Subcutaneous abdominal adipose tissue (tissue), 5 donors: Measurements from ENCODE around the gene RAET1G.
"Not testable (repeated sequence)": the region's sequence is repeated elsewhere in the genome, so short reads cannot be mapped to it uniquely, and the experiment has no call there.

Source experiments
- H3K27ac ChIP-seq: one replicate; pipeline ENCODE4 v1.7.0; 2013; ENCODE audit warnings: low read depth, mild to moderate bottlenecking, inconsistent platforms, low read length, moderate library complexity
- H3K27me3 ChIP-seq, 5 donors: one replicate each; pipeline ENCODE4 v1.7.0; 2013; ENCODE audit warnings: low read length in 5 of 5, inconsistent platforms in 1 of 5; ENCODE audit not compliant: control insufficient read depth in 5 of 5, insufficient read depth in 4 of 5
- H3K36me3 ChIP-seq, 5 donors: one replicate each; pipeline ENCODE4 v1.7.0; 2013; ENCODE audit warnings: low read length in 5 of 5; ENCODE audit not compliant: control insufficient read depth in 5 of 5, insufficient read depth in 5 of 5
- H3K4me1 ChIP-seq, 5 donors: one replicate each; pipeline ENCODE4 v1.7.0; 2013; ENCODE audit warnings: low read length in 5 of 5, mild to moderate bottlenecking in 3 of 5, moderate library complexity in 1 of 5; ENCODE audit not compliant: control insufficient read depth in 5 of 5, insufficient read depth in 5 of 5
- H3K4me3 ChIP-seq, 5 donors: one replicate each; pipeline ENCODE4 v1.7.0; 2013; ENCODE audit warnings: low read length in 5 of 5, low read depth in 1 of 5
- H3K9ac ChIP-seq, 5 donors: one replicate each; pipeline ENCODE4 v1.7.0; 2013; ENCODE audit warnings: low read length in 5 of 5, mild to moderate bottlenecking in 4 of 5, moderate library complexity in 3 of 5
- H3K9me3 ChIP-seq, 5 donors: one replicate each; pipeline ENCODE4 v1.7.0; 2013; ENCODE audit warnings: low read length in 5 of 5; ENCODE audit not compliant: control insufficient read depth in 5 of 5
- donor health status: healthy.
- donor health status: healthy.
- donor health status: healthy.
- donor health status: healthy.
- donor health status: healthy.

The RAET1G gene

DNA sequence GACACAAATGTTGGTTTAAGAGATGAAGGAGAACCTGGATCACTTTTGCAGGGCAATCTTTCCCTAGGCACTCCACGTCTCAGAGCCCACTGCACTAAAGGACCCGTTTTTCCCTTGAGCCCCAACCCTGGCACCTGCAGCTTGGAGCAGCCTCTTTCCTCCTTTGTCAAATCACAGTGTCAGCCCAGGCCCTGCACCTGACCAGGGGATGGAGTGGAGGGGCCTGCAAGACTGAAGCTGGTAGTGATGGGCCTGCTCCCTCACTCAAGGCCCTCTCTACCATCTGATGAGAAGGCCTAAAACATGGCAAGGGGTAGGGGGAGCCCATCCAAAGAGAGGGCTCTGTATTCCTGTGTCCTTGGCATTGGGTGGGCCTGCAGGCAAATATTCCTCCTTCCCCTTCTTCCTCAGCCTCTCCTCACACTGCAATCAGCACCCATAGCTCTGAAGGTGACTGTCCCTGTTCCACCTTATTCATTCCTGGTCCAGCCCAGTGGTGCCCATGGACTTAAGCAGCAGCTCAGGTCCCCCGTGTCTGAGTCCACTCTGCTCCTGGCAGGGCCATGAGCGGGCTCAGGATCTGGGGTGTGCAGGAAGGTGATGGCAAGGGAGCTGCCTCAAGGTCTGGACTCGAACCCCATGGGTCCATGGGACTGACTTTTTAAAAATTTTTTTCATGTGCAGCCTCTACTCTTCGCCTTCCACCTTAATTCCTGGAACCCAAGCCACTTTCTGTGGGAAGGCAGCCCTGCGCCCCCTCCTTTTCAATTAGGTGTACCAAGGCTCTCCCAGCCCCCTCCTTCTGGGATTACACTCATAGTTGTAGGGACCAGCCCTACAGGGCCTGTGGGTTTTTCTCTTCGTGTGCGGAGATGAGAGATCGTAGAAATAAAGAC, 6.7 kb downstream of the RAET1G start:
- Histone ChIP-seq H3K4me1 (no peaks in the 10 kb centered on the region), H3K9ac (no peak overlapping the region), H3K36me3 (no peaks in the 10 kb centered on the region), H3K27ac (no peak overlapping the region), H3K4me3 (no peak overlapping the region), H3K27me3 (no peaks in the 10 kb centered on the region), H3K9me3 (no peaks in the 10 kb centered on the region)

DNA sequence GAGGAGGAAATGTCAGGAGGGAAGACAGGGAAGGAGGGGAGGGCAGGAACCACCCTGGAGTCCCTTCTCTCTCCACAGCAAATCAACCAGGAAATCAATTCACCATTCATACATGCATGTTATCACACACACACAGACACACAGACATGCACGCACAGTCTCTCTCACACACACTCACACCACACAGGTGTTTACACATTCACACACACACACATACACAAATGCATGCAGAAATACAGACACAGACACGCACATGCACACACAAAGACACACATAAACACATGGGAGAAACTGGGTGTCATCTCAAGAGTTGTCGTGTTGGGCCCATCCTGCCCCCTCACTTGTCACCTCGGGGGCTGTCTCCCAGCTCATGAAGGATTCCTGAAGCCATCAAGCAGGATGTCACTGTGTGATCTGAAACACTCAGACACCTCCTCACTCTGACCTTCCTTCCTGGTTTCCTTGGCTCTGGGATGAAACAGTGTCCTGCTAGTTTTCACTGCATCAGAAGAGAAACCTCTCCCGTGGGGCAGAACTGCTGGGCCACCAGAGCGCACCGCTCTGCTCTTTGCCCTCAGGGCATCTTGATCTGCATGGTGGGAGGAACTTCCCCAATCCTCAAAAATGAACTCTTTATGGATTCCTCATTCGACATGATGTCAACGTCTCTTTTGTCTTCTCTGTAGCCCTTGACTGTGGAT, 9.2 kb downstream of the RAET1G start:
- H3K4me3 ChIP-seq = no peak overlapping the region
- H3K27me3 ChIP-seq = no peaks in the 10 kb centered on the region
- H3K36me3 ChIP-seq = no peaks in the 10 kb centered on the region
- H3K9me3 ChIP-seq = peaks cover 0 to 1% (median 0%) of the 10 kb centered on the region in 5 donors
- H3K4me1 ChIP-seq = no peaks in the 10 kb centered on the region
- H3K27ac ChIP-seq = no peak overlapping the region
- no peak overlapping the region for H3K9ac ChIP-seq

DNA sequence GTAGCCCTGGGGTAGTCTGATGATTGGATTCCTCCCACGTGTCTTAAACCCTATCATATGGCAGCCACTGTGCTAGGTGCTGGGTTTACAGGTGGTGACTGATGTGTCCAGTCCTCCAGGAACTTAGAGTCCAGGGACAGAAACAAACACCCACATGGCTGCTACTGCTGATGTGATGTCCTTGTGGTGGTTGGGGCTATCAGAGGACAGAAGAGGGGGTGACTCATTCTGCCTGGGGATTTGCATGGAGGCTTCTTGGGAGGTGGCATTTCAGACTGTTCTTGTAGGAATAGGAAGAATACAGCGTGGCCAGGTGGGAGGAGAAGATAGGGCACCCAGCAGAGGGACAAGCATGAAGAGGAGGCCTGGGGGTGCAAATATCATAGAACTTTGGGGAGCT, 9.8 kb downstream of the RAET1G start:
- Histone ChIP-seq H3K4me3 (no peak overlapping the region), H3K9ac (no peak overlapping the region)

DNA sequence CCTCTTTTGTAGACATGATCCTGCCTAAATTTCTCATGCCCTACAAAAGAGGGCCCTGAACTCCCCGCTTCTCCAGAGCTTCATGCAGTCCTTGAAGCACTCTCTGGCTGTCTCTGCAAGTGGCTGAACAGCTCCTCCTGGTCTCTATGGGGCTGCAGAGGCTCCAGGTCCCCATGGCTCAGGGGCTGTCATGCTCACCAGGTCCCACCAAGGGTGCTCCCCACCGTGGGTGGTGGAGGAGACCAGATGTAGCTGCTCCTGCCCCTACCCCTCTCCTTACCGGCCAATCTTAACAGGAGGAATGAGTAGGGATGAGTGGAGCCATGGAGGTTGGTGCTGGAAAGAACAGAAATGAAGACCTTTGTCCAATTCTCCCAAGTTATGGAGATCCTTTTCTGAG, 10.2 kb downstream of the RAET1G start:
- not testable (repeated sequence) for H3K4me3 ChIP-seq, H3K27ac ChIP-seq, H3K27me3 ChIP-seq, H3K9me3 ChIP-seq, H3K9ac ChIP-seq, H3K4me1 ChIP-seq, H3K36me3 ChIP-seq

More for the DNA sequence above, 9.8 kb downstream of the RAET1G start:
- no peaks in the 10 kb centered on the region for H3K36me3 ChIP-seq
- H3K4me1 ChIP-seq = no peaks in the 10 kb centered on the region
- no peaks in the 10 kb centered on the region for H3K27me3 ChIP-seq
- H3K9me3 ChIP-seq = peaks cover 0 to 5% (median 0%) of the 10 kb centered on the region in 5 donors
- no peak overlapping the region for H3K27ac ChIP-seq

DNA sequence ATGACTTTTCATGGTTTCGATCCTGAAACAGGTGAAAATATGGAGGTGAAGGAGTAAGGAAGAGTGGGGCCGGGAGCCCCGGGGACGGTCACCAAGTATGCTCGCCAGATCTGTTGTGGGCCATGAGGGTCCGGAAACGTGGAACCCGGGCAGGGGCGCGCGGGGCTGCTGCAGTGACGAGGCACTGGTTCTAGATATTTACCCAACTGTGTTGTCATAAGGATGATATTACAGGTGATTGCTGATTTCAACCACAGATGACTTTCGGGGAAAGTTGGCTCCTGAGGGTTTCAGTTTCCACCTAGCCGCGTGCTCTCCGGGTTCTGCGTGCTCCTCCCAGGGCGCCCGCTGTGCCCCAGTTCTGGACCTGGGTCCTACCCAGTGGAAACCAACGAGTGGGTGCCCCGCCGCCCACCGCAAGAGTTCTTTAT, 12.2 kb downstream of the RAET1G start:
- no peak overlapping the region for H3K27ac ChIP-seq
- H3K36me3 ChIP-seq = no peaks in the 10 kb centered on the region
- peaks cover 6 to 14% (median 11%) of the 10 kb centered on the region in 5 donors for H3K4me1 ChIP-seq
- peaks cover 0 to 7% (median 0%) of the 10 kb centered on the region in 5 donors for H3K9me3 ChIP-seq
- H3K4me3 ChIP-seq = no peak overlapping the region
- H3K9ac ChIP-seq = no peak overlapping the region
- no peaks in the 10 kb centered on the region for H3K27me3 ChIP-seq

DNA sequence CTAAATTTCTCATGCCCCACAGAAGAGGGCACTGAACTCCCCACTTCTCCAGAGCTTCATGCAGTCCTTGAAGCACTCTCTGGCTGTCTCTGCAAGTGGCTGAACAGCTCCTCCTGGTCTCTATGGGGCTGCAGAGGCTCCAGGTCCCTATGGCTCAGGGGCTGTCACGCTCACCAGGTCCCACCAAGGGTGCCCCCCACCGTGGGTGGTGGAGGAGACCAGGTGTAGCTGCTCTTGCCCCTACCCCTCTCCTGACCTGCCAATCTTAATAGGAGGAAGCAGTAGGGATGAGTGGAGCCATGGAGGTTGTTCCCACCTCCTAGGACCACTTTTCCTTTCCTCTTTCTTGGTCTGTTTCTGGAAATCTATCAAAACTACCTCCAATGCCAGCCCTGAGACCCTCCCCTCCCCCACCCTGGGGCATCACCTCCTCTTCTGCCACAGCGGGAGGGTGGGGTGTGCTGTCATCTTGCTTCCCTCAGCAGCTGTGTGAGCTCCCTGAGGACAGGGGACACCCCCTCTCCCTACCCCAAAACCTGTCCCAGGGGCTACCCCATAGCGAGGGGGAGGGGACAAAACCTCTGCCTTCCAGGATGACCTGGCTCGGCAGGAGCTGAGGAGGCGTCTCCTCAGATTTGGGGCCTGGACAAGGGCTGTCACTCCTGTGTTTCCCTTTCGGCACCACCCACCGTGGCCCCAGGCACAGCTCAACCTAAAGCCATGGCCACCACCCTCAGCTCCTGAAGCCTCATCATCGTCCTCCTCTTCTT, 13.0 kb downstream of the RAET1G start:
- no peaks in the 10 kb centered on the region for H3K36me3 ChIP-seq

DNA sequence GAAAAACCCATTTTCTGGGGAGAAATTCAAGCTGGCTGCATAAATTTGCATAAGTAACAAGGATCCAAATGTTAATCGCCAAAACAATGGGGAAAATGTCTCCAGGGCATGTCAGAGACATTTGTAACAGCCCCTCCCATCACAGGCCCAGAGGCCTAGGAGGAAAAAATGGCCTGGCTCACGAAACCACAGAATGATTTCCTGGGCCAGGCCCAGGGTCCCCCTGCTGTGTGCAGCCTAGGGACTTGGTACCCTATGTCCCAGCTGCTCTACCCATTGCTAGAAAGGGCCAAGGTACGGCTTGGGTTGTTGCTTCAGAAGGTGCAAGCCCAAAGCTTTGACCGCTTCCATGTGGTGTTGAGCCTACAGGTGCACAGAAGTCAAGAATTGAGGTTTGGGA, 14.4 kb downstream of the RAET1G start:
- H3K9ac ChIP-seq, H3K9me3 ChIP-seq, H3K36me3 ChIP-seq, H3K27ac ChIP-seq, H3K27me3 ChIP-seq, H3K4me3 ChIP-seq: not testable (repeated sequence)
- peaks cover 6 to 19% (median 17%) of the 10 kb centered on the region in 5 donors for H3K4me1 ChIP-seq

More for the DNA sequence above, 13.0 kb downstream of the RAET1G start:
- Histone ChIP-seq H3K4me3 (no peak overlapping the region), H3K27ac (no peak overlapping the region), H3K4me1 (peaks cover 6 to 19% (median 17%) of the 10 kb centered on the region in 5 donors), H3K9ac (no peak overlapping the region), H3K9me3 (peaks cover 0 to 7% (median 0%) of the 10 kb centered on the region in 5 donors), H3K27me3 (no peaks in the 10 kb centered on the region)

DNA sequence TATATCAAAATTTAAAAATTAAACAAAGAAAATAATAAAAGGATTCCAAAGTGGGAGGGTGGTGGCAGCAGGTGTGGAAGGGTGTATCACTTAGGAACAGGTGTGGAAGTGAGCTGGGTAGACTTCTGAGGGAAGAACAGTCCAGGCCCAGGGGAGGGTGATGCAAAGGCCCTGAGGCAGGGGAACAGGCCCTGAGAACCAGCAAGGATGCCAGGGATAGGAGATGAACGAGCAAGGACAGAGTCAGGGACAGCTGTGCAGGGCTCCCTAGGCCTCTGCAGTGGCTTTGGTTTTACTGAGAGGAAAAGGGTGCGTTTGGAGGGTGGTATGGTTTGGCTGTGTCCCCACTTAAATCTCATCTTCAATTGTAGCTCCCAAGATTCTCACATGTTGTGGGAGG, 15.6 kb downstream of the RAET1G start:
- Histone ChIP-seq H3K4me1 (peaks cover 6 to 19% (median 17%) of the 10 kb centered on the region in 5 donors), H3K9ac (no peak overlapping the region), H3K27me3 (no peaks in the 10 kb centered on the region), H3K27ac (no peak overlapping the region), H3K4me3 (no peak overlapping the region), H3K9me3 (peaks cover 0 to 7% (median 0%) of the 10 kb centered on the region in 5 donors), H3K36me3 (no peaks in the 10 kb centered on the region)

DNA sequence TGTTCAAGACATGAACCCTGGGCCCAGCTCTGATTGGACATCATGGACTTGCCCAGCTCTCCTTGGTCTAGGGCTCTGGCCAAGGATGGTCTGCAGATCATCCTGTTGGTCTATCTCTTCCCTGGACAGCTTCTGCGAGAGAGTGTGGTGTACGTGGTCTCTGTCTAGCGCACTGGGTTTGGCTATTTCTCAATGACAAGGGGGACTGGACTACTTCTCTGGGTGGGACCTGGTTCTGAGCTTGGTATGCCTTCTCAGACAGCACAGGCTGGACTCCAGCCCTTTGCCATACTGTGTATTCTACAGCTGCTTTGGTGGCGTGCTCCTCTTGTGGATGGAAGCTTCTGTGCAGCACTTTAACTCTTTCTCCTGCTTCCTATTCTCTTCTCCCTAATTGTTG, 16.5 kb downstream of the RAET1G start:
- H3K9me3 ChIP-seq = peaks cover 0 to 7% (median 0%) of the 10 kb centered on the region in 5 donors
- no peaks in the 10 kb centered on the region for H3K27me3 ChIP-seq
- no peak overlapping the region for H3K4me3 ChIP-seq
- no peaks in the 10 kb centered on the region for H3K36me3 ChIP-seq
- peaks cover 6 to 19% (median 17%) of the 10 kb centered on the region in 5 donors for H3K4me1 ChIP-seq
- H3K9ac ChIP-seq = no peak overlapping the region
- no peak overlapping the region for H3K27ac ChIP-seq
